GM12878 (cell line): ENCODE results near the gene DCC. TPM values are rescaled to one million over a fixed set of nuclear protein-coding genes. Genes with fewer than 3 reads are reported as not detected.

Experiments
- ATAC-seq: fragments of 200-7000 bp; cut with Tn5 transposase; 3 replicates; pipeline ENCODE4 v1.9.1; 2020; ENCODE audit warnings: mild to moderate bottlenecking, moderate library complexity
- BruUV-seq: library from RNA; stranded (reverse); fragments of 400-500 nt; replicated peaks from 2 replicates; lab custom pipeline; 2021; lab: Mats Ljungman, UMichigan
- CTCF ChIA-PET: fragments of 300-600 bp; sonication (Branson Sonifier 250); formaldehyde crosslinking; extraction: SDS; loops from one replicate; lab custom pipeline; 2021; ENCODE audit warnings: inconsistent platforms; lab: Yijun Ruan, JAX
- POLR2A ChIA-PET: fragments of 350-600 bp; formaldehyde crosslinking; extraction: SDS; loops from one replicate; lab custom pipeline; 2021; ENCODE audit warnings: inconsistent platforms; lab: Charles Lee
- RAD21 ChIA-PET: fragments of 300-600 bp; sonication (Branson Sonifier 250); formaldehyde crosslinking; loops from one replicate; lab custom pipeline; 2023; ENCODE audit warnings: antibody characterized with exemption; ENCODE audit not compliant: unreplicated experiment; lab: Charles Lee
- SMC1A ChIA-PET: fragments of 300-600 bp; sonication (Branson Sonifier 250); formaldehyde crosslinking; loops from one replicate; lab custom pipeline; 2023; ENCODE audit not compliant: unreplicated experiment, uncharacterized antibody; lab: Charles Lee
- DNase-seq: peaks from one replicate; pipeline ENCODE4 v3.0.0-alpha.2; 2011; ENCODE audit warnings: low read depth, low spot score
- FAIRE-seq: peaks from 3 replicates; lab custom pipeline; 2011; peaks lifted over from hg19 to GRCh38; lab: Jason Lieb, UNC
- H2AFZ ChIP-seq: 2 replicates; pipeline ENCODE4 v1.6.0; 2011; ENCODE audit warnings: low read depth, low read length, control low read depth; ENCODE audit not compliant: control insufficient read depth
- H3K27ac ChIP-seq: 2 replicates; pipeline ENCODE4 v1.5.1; 2011; ENCODE audit warnings: control low read depth; ENCODE audit not compliant: control insufficient read depth, insufficient read depth
- H3K27me3 ChIP-seq, 2 experiments: replicated peaks in 1 of 2; 2 replicates each; pipeline versions ENCODE4 v1.6.0 to v1.6.1; 2011; ENCODE audit warnings: low read length in 1 of 2; ENCODE audit not compliant: control insufficient read depth in 2 of 2, insufficient read depth in 2 of 2
- H3K36me3 ChIP-seq, 2 experiments: 2 replicates each; pipeline ENCODE4 v1.5.1; 2011; ENCODE audit warnings: low read length in 1 of 2; ENCODE audit not compliant: control insufficient read depth in 2 of 2, insufficient read depth in 2 of 2
- H3K4me1 ChIP-seq: 2 replicates; pipeline ENCODE4 v1.6.1; 2011; ENCODE audit warnings: mild to moderate bottlenecking, low read length, moderate library complexity, mixed read lengths; ENCODE audit not compliant: control insufficient read depth, insufficient read depth
- H3K4me2 ChIP-seq: 2 replicates; pipeline ENCODE4 v1.6.0; 2011; ENCODE audit warnings: control low read depth; ENCODE audit not compliant: control insufficient read depth, insufficient read depth
- H3K4me3 ChIP-seq: fragments of 200-600 bp; sonication (generic); 2 replicates; pipeline ENCODE4 v1.5.1; 2016
- H3K79me2 ChIP-seq: 2 replicates; pipeline ENCODE4 v1.6.0; 2011; ENCODE audit warnings: low read length; ENCODE audit not compliant: control insufficient read depth, insufficient read depth
- H3K9ac ChIP-seq: 2 replicates; pipeline ENCODE4 v1.8.0; 2011; ENCODE audit warnings: low read length, control low read depth, mixed read lengths; ENCODE audit not compliant: control insufficient read depth, insufficient read depth
- H3K9me3 ChIP-seq: replicated peaks from 3 replicates; pipeline ENCODE4 v1.5.1; 2011; ENCODE audit warnings: mild to moderate bottlenecking, low read length; ENCODE audit not compliant: control insufficient read depth, insufficient read depth
- H4K20me1 ChIP-seq: 2 replicates; pipeline ENCODE4 v1.6.0; 2011; ENCODE audit not compliant: control insufficient read depth, insufficient read depth
- EZH2 ChIP-seq: IDR thresholded peaks from 2 replicates; pipeline ENCODE4 v1.6.1; 2012; ENCODE audit warnings: low read depth, mild to moderate bottlenecking, control low read depth, inconsistent platforms, low read length, borderline replicate concordance; ENCODE audit not compliant: control insufficient read depth
- TARDBP ChIP-seq: IDR thresholded peaks from 2 replicates; pipeline ENCODE4 v1.6.1; 2016; ENCODE audit warnings: borderline replicate concordance
- WGBS: methylation state at CpG from one replicate; pipeline ENCODE4 v1.1.6; 2016; ENCODE audit warnings: low lambda C conversion rate; ENCODE audit not compliant: insufficient replicate concordance, insufficient coverage; ENCODE audit errors: missing lambda C conversion rate; 5-methylcytosine and 5-hydroxymethylcytosine counted together
- in situ Hi-C: fragments of 300-500 bp; cut with MboI; formaldehyde crosslinking; loops from 9 replicates; pipeline ENCODE4 v1.14.3; 2018; ENCODE audit warnings: mixed read lengths
- intact Hi-C: fragments of 100-400 bp; cut with micrococcal nuclease; formaldehyde crosslinking; loops from one replicate; pipeline ENCODE4 v1.14.2; 2022; ENCODE audit not compliant: unreplicated experiment
- polyA plus RNA-seq, 11 experiments: library from polyadenylated mRNA; depleted of rRNA in 4 of 11; unstranded in 6 of 11; stranded (reverse) in 5 of 11; fragments of >200 nt; fragmentation: Nextera tagmentation in 4 of 11; fragmentation: Illumina TruSeq in 1 of 11; extraction: Ambion mirVana in 4 of 11; extraction: Trizol in 1 of 11; gene quantifications; 1 replicate in 1 of 11; 2 replicates in 10 of 11; pipeline versions ENCODE4 v1.2.1 to v1.2.3, GENCODE V29; 2011 to 2016; ENCODE audit warnings: inconsistent platforms in 2 of 11, missing spikeins in 2 of 11, low read depth in 1 of 11
- total RNA-seq, 4 experiments: library from RNA; depleted of rRNA in 3 of 4; stranded (reverse); fragments of >200 nt in 3 of 4; fragmentation: Illumina TruSeq in 1 of 4; extraction: Trizol in 1 of 4; gene quantifications; 2 replicates each; pipeline versions ENCODE4 v1.2.1 to v1.2.3, GENCODE V29; 2013 to 2021
- TF ChIP-seq, protein P1 (sequence below): fragments of 450-650 bp; IDR thresholded peaks from 2 replicates; pipeline ENCODE4 v1.6.1; 2018; ENCODE audit warnings: borderline replicate concordance, mild to moderate bottlenecking; ENCODE audit not compliant: partially characterized antibody

Gene DCC
- total and polyA plus RNA-seq, 10 of the 15 experiments (the other 5 are each of a cell fraction or from before 2014, with no cell fraction given) = 0.01 TPM; not detected in 9

GRCh38 chr18:52894801-52895200 is 554.8 kb downstream of the DCC start:
- BruUV-seq = no TSS peak
- H3K4me3 ChIP-seq = no peak overlapping the region
- no peak overlapping the region for H3K27ac ChIP-seq
- 0% methylated on average over 3 of the region's 3 CpGs for WGBS
- POLR2A ChIA-PET = no interaction called here
- H2AFZ ChIP-seq = no peak overlapping the region
- no peaks in the 10 kb centered on the region for H3K79me2 ChIP-seq
- no peak for ATAC-seq
- no peaks in the 10 kb centered on the region for H3K4me1 ChIP-seq
- H3K36me3 ChIP-seq = no peaks in the 10 kb centered on the region
- H3K9ac ChIP-seq = no peak overlapping the region
- DNase-seq = no peak
- CTCF ChIA-PET = no interaction called here
- intact Hi-C loops (no loop called here), in situ Hi-C loops (no loop called here)
- H3K27me3 ChIP-seq = no peaks in the 10 kb centered on the region
- SMC1A ChIA-PET = no interaction called here
- H4K20me1 ChIP-seq = no peaks in the 10 kb centered on the region
- H3K9me3 ChIP-seq = no peaks in the 10 kb centered on the region
- no peak for FAIRE-seq
- RAD21 ChIA-PET = no interaction called here
- TF ChIP-seq, protein P1, sequence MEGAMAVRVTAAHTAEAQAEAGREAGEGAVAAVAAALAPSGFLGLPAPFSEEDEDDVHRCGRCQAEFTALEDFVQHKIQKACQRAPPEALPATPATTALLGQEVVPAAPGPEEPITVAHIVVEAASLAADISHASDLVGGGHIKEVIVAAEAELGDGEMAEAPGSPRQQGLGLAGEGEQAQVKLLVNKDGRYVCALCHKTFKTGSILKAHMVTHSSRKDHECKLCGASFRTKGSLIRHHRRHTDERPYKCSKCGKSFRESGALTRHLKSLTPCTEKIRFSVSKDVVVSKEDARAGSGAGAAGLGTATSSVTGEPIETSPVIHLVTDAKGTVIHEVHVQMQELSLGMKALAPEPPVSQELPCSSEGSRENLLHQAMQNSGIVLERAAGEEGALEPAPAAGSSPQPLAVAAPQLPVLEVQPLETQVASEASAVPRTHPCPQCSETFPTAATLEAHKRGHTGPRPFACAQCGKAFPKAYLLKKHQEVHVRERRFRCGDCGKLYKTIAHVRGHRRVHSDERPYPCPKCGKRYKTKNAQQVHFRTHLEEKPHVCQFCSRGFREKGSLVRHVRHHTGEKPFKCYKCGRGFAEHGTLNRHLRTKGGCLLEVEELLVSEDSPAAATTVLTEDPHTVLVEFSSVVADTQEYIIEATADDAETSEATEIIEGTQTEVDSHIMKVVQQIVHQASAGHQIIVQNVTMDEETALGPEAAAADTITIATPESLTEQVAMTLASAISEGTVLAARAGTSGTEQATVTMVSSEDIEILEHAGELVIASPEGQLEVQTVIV = no peak
- TF ChIP-seq TARDBP (no peak), EZH2 (no peak)
- no peak overlapping the region for H3K4me2 ChIP-seq
